HUES48 (cell line): ENCODE data around the gene ZNF521.

ENCODE experiments used
- H3K27ac ChIP-seq: one replicate; pipeline ENCODE4 v1.7.0; 2013; ENCODE audit warnings: low read depth, low read length, inconsistent platforms
- H3K27me3 ChIP-seq: 2 replicates; pipeline ENCODE4 v1.6.1; 2013; ENCODE audit warnings: mild to moderate bottlenecking, low read length; ENCODE audit not compliant: control insufficient read depth, insufficient read depth
- H3K36me3 ChIP-seq: 2 replicates; pipeline ENCODE4 v1.6.1; 2013; ENCODE audit warnings: low read length; ENCODE audit not compliant: control insufficient read depth, insufficient read depth
- H3K4me1 ChIP-seq: 2 replicates; pipeline ENCODE4 v1.6.1; 2013; ENCODE audit warnings: mild to moderate bottlenecking, low read length; ENCODE audit not compliant: control insufficient read depth, insufficient read depth
- H3K4me3 ChIP-seq: 2 replicates; pipeline ENCODE4 v1.5.1; 2013; ENCODE audit warnings: mild to moderate bottlenecking, low read depth, low read length
- H3K9ac ChIP-seq: 2 replicates; pipeline ENCODE4 v1.6.1; 2013; ENCODE audit warnings: mild to moderate bottlenecking, low read depth, low read length, moderate library complexity
- H3K9me3 ChIP-seq: 2 replicates; pipeline ENCODE4 v1.6.1; 2013; ENCODE audit warnings: low read length; ENCODE audit not compliant: control insufficient read depth, insufficient read depth

The ZNF521 gene

DNA sequence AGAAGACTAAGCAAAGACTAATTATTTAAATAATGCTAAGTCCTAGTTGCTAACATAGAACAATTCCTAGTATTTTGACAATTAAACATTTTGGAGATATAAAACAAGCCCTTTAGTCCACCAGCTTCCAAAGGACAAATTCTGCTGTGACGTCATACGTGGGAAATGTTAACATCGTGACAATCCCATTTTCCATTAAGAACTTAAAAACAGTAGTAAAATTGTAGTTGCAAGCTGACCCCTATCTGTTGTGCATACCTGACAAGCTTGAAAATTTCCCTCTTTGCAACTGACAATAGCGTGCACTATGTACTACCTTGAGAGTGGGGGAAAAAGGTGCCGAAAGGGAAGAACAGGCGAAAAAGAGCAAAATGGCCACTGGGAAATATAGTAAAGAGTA is 279.8 kb downstream of the ZNF521 start:
- Histone ChIP-seq H3K27ac (no peak overlapping the region), H3K4me3 (no peak overlapping the region), H3K9ac (no peak overlapping the region), H3K9me3 (no peaks in the 10 kb centered on the region), H3K27me3 (no peaks in the 10 kb centered on the region), H3K36me3 (no peaks in the 10 kb centered on the region), H3K4me1 (peaks cover 36% of the 10 kb centered on the region)

DNA sequence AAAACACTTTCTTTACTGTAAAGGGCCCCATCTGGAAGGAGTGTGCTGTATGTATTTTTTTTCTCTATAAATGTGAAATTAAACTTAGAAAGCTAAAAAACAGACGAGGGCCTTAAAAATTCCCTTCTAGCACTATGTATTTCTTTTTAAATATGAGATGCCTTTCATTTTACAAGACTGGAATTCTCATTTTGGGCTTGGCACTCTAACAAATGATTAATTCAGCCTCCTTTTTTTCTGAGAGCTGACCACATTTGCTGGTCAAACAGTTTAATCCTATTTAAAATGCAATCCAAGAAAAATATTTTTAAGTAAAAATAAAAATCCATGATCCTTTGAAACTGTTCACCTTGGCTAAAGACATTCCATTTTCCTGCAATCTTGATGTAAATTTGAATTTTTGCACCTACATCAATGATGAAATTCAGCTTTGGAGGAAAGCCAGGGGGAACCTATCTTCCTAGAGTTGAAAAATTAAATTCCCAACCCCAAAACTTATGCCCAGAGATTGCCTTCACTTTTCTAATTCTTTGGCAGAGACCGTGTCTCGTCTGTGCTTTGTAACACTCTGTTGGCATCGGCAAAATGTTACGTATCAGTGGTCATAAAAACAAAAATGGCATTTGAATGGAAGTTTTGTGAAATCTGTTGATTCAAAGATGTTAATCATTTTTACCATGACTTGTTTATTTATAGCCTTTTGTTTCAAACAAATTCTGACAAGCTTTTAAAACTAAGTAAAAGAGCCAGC is 284.5 kb downstream of the ZNF521 start:
- Histone ChIP-seq H3K27me3 (no peaks in the 10 kb centered on the region), H3K4me3 (no peak overlapping the region), H3K9me3 (no peaks in the 10 kb centered on the region), H3K9ac (no peak overlapping the region), H3K4me1 (no peaks in the 10 kb centered on the region), H3K27ac (no peak overlapping the region), H3K36me3 (no peaks in the 10 kb centered on the region)

DNA sequence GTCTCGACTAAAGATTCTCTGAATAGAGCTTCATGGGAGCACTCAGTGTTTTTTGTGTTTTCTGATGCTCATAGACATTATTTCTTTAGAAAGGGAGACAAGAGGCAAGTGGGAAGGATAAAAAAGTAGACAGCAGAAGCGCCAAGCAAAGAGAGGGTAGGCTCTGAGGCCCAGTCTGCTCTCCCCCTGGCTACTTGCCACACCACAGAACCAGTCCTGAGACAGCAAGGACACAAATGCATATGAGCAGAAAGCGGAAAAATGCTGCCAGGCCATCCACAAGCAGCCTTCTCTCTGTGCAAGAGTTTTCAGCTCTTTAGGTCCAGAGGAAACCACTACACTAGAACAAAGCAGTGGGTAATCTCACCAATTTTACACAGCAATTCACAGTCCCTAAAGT is 285.4 kb downstream of the ZNF521 start:
- H3K9me3 ChIP-seq, result no peaks in the 10 kb centered on the region
- no peak overlapping the region for H3K9ac ChIP-seq
- H3K4me3 ChIP-seq, result no peak overlapping the region
- no peak overlapping the region for H3K27ac ChIP-seq
- no peaks in the 10 kb centered on the region for H3K36me3 ChIP-seq
- H3K27me3 ChIP-seq, result no peaks in the 10 kb centered on the region
- no peaks in the 10 kb centered on the region for H3K4me1 ChIP-seq

DNA sequence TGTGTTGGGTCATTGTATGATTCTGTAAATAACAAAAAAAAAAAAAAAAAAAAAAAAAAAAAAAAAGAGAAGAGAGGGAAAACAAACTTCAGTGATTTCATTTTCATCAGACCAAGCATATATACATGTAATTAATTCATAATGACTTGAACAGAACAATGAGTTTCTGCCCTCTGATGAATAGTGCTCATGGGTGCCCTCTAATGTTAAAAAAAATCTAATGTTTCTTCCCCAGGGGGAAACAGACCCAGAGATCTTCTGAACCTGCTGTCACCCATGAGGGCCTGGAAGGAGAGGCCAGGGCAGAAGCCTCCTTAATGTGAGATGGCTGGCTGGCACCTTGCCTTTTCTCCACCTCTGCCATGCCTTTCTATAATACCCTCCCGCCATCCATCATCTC is 289.2 kb downstream of the ZNF521 start:
- Histone ChIP-seq H3K27ac (no peak overlapping the region), H3K36me3 (no peaks in the 10 kb centered on the region), H3K4me3 (no peak overlapping the region), H3K27me3 (no peaks in the 10 kb centered on the region), H3K9me3 (no peaks in the 10 kb centered on the region), H3K4me1 (no peaks in the 10 kb centered on the region), H3K9ac (no peak overlapping the region)

DNA sequence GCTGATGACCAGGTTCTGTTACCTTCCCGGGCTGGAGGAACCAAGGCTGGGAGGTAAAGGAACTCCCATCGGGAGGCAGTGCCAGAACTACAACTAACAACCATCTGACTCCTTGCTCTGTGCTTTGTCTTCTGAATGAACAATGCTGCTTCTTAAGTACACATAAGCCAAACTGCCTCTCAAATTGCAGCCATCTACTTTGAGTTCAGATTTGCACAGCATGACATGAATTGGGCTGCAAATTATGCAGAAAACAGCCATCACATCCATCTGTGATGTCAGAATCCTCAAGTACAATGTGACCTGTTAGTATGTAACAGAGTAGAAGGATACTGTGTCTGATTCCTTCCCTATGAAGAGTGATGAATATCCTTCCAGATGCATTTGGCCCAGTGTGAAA is 290.6 kb downstream of the ZNF521 start:
- Histone ChIP-seq H3K4me1 (no peaks in the 10 kb centered on the region), H3K36me3 (no peaks in the 10 kb centered on the region), H3K27ac (no peak overlapping the region), H3K9me3 (no peaks in the 10 kb centered on the region), H3K9ac (no peak overlapping the region), H3K27me3 (no peaks in the 10 kb centered on the region), H3K4me3 (no peak overlapping the region)

DNA sequence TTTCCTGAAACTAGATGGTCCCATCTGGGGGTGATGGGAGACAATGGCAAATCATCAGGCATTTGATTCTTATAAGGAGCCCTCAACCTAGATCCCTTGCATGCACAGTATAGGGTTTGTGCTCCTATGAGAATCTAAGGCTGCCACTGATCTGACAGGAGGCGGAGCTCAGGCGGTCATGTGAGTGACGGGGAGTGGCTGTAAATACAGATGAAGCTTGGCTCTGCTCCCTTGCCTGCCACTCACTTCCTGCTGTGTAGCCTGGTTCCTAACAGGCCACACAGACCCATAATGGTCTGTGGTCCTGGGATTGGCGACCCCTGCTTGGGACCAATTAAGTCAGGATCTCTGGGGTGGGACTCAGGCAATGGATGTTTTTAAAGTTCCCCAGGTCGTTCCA is 293.4 kb downstream of the ZNF521 start:
- peaks cover 24% of the 10 kb centered on the region for H3K27me3 ChIP-seq
- H3K9me3 ChIP-seq, result no peaks in the 10 kb centered on the region
- no peak overlapping the region for H3K27ac ChIP-seq
- H3K9ac ChIP-seq, result no peak overlapping the region
- H3K36me3 ChIP-seq, result no peaks in the 10 kb centered on the region
- no peak overlapping the region for H3K4me3 ChIP-seq
- no peaks in the 10 kb centered on the region for H3K4me1 ChIP-seq

DNA sequence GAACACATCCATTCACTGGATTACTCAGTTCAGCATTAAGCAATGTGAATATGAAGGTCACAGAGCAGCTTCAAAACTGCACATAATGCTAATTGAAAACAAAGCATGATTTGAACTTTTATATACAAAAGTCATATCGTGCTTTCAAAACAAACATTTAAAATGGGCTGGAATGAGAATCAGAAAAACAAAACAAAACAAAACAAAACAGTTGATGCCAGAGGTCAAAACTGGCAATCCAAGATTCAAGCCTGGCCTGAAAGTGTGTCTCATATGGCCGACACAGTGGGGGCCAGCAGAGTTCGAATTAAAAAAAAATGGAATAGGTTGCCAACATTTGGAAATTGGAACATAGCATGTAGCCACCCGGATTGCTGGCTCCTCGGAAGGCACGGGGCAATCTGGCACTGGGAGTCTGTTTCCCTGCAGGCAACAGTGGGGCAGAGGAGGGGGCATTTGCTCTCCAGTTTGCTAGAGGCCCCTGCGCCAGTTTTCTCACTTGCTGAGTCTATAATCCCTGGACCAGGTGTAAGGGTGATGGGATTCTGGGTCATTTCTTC is 294.4 kb downstream of the ZNF521 start:
- H3K27ac ChIP-seq, result no peak overlapping the region
- H3K4me1 ChIP-seq, result no peaks in the 10 kb centered on the region
- H3K4me3 ChIP-seq, result no peak overlapping the region
- no peaks in the 10 kb centered on the region for H3K9me3 ChIP-seq
- H3K27me3 ChIP-seq, result peaks cover 34% of the 10 kb centered on the region
- H3K36me3 ChIP-seq, result no peaks in the 10 kb centered on the region
- no peak overlapping the region for H3K9ac ChIP-seq

DNA sequence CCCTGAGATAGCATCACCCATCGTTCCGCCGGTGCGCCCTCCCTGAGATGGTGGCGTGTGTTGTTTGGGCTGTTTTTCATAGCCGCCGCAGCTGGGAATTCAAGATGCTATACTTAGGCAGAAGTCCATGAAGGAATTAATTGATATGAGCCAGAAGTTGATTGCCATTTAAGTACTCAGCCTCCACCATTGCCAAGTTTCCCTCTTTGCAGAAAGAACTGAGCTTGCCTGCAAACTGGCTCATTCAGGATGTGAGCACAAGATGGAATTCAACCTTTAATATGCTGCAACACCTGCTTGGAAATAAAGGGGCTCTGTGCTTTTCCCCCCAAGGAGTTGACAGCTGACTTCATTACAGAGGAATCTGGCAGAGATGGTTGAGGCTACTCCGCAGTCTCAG is 295.5 kb downstream of the ZNF521 start:
- H3K36me3 ChIP-seq, result no peaks in the 10 kb centered on the region
- H3K9me3 ChIP-seq, result no peaks in the 10 kb centered on the region
- H3K4me1 ChIP-seq, result no peaks in the 10 kb centered on the region
- H3K9ac ChIP-seq, result no peak overlapping the region
- H3K27ac ChIP-seq, result no peak overlapping the region
- peaks cover 44% of the 10 kb centered on the region for H3K27me3 ChIP-seq
- no peak overlapping the region for H3K4me3 ChIP-seq

DNA sequence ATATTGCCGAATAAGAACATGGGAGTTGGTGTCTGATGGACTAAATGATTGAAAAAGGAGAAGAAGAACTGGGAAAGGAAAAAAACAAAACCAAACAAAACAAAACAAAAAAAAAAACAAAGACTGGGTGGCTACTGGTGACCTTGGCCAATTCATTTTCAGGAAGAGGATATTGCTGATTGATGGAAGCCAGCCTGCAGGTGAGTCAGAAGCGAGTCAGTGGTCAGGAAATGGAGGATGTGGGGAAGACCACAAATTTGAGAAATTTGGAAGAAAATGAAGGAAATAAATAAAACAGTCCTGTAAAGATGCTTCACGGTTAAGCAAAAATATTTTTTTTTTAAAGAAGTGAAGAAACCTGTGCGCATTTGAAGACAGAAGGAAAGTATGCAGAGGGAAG is 296.9 kb downstream of the ZNF521 start:
- Histone ChIP-seq H3K27ac (no peak overlapping the region), H3K36me3 (no peaks in the 10 kb centered on the region), H3K4me3 (no peak overlapping the region), H3K4me1 (no peaks in the 10 kb centered on the region), H3K27me3 (peaks cover 57% of the 10 kb centered on the region), H3K9ac (no peak overlapping the region), H3K9me3 (no peaks in the 10 kb centered on the region)

DNA sequence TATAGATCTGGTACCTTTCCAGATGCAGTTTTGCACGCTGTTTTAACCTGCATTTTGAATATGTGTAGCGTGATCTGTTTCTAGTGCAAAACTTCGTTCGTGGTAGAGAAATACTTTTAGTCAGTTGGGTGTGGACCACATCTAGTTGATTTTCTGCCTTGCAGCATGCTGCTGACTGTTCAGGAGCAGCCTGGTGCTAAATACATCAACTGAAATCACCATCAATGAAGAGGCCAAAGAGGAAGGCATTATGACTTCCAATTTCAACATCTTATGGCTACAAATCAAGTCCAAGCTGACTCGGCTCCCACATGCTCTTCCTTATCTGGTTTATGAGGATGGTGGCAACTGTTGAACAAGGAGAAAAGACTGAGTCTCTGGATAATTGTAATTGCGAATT is 298.5 kb downstream of the ZNF521 start:
- peaks cover 73% of the 10 kb centered on the region for H3K27me3 ChIP-seq
- no peak overlapping the region for H3K27ac ChIP-seq
- no peaks in the 10 kb centered on the region for H3K36me3 ChIP-seq

DNA sequence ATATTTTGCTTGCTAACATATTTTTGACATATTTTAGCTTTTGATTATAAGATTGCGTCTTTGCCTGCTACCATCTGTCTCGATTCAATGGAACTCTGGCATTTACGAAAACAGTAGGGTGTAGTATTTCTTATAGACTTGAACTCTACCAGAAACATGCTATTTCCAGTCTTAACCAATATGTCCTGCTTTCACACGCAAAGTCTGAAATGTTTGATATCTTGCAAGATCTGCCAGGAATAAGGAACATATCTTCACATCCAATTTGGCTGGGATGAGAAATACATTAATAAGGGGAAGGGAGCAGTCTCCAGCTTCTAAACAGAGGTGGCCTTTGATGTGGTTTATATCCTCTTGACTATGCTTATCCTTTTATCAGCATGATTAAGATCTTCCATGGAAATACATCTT is 299.4 kb downstream of the ZNF521 start:
- no peak overlapping the region for H3K9ac ChIP-seq
- no peaks in the 10 kb centered on the region for H3K36me3 ChIP-seq
- H3K27me3 ChIP-seq, result peaks cover 83% of the 10 kb centered on the region
- H3K27ac ChIP-seq, result no peak overlapping the region
- no peaks in the 10 kb centered on the region for H3K9me3 ChIP-seq
- H3K4me3 ChIP-seq, result no peak overlapping the region
- peaks cover 4% of the 10 kb centered on the region; the same call in 1 of the 2 replicates for H3K4me1 ChIP-seq

More for the DNA sequence above, 298.5 kb downstream of the ZNF521 start:
- Histone ChIP-seq H3K9ac (no peak overlapping the region), H3K9me3 (no peaks in the 10 kb centered on the region), H3K4me3 (no peak overlapping the region), H3K4me1 (no peaks in the 10 kb centered on the region)
